ENCODE data around the gene TACR2.
A peak's percentile ranks its signal among the peaks of the same experiment; 100 is the strongest.

The TACR2 gene

DNA sequence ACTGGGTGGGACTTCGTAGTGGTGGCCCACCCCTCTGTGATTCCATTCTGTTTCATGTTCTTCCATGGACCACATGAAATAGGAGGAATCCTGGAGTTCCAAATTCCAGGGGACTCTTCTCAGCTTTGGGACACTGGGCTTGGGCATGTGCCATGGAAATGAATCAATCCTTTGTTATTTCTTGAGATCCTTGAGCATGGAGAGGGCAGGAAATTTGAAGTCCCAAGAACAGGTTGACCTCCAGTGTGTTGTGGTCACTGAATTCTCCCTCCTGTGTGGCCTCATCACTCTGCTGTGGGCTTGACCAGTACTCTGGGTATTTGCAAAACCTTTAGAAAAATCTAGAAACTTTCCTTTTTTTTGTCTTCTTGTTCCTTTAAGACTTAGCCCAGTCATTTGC lies 22.7 kb downstream of the TACR2 start:
- TF ChIP-seq, protein P1, sequence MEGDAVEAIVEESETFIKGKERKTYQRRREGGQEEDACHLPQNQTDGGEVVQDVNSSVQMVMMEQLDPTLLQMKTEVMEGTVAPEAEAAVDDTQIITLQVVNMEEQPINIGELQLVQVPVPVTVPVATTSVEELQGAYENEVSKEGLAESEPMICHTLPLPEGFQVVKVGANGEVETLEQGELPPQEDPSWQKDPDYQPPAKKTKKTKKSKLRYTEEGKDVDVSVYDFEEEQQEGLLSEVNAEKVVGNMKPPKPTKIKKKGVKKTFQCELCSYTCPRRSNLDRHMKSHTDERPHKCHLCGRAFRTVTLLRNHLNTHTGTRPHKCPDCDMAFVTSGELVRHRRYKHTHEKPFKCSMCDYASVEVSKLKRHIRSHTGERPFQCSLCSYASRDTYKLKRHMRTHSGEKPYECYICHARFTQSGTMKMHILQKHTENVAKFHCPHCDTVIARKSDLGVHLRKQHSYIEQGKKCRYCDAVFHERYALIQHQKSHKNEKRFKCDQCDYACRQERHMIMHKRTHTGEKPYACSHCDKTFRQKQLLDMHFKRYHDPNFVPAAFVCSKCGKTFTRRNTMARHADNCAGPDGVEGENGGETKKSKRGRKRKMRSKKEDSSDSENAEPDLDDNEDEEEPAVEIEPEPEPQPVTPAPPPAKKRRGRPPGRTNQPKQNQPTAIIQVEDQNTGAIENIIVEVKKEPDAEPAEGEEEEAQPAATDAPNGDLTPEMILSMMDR (IDR thresholded peaks at IDR 0.05; ENCODE audit: borderline replicate concordance, insufficient read depth, low read depth, low read length) = no peak
- H3K4me3 ChIP-seq (ENCODE audit: low read depth, low read length) = no peak overlapping the region

DNA sequence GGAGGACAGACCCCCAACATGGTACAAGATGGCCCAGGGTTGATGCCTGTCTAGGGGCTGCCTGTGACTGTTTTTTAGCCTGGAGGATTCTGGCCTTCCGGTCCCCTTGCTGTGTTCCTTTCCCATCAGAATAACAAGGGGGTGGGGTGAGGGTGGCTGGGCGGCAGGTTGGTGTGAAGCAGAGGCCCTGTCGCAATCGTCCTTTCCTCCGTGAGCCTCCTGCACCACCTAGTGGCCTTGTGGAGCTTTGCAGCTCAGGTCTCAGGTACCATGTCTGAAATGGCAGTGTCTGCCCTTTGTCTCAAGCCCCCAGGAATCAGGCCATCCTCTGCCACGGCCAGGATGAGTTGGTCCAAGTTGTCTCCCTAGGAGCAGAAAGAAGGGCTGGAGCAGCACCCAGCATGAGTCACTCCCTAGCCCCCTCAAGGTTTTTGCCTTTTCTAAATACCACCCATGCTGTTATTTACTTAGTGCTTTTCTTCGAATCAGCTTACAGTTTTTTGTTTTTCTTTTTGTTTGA lies 24.2 kb downstream of the TACR2 start:
- no peak overlapping the region for H3K4me3 ChIP-seq (ENCODE audit: low read depth, low read length)
- TF ChIP-seq, protein P1 (IDR thresholded peaks at IDR 0.05; ENCODE audit: borderline replicate concordance, insufficient read depth, low read depth, low read length) = peak; percentile 98

DNA sequence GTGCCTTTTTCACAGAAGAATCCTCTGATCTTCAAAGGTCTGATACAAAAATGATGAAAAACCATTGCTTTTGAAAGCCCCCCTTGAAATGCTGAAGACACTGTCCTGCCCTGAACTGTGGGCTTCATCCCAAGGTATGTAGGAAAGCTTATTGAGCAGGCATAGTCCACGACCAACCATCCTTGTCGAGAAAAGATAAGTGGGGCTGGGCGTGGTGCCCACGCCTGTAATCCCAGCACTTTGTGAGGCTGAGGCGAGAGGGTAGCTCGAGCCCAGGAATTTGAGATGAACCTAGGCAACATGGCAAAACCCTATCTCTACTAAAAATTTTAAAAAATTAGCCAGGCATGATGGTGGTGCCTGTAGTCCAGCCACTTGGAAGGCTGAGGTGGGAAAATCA lies 25.6 kb downstream of the TACR2 start:
- H3K4me3 ChIP-seq (ENCODE audit: low read depth, low read length) = no peak overlapping the region
- TF ChIP-seq, protein P1 (IDR thresholded peaks at IDR 0.05; ENCODE audit: borderline replicate concordance, insufficient read depth, low read depth, low read length) = no peak

DNA sequence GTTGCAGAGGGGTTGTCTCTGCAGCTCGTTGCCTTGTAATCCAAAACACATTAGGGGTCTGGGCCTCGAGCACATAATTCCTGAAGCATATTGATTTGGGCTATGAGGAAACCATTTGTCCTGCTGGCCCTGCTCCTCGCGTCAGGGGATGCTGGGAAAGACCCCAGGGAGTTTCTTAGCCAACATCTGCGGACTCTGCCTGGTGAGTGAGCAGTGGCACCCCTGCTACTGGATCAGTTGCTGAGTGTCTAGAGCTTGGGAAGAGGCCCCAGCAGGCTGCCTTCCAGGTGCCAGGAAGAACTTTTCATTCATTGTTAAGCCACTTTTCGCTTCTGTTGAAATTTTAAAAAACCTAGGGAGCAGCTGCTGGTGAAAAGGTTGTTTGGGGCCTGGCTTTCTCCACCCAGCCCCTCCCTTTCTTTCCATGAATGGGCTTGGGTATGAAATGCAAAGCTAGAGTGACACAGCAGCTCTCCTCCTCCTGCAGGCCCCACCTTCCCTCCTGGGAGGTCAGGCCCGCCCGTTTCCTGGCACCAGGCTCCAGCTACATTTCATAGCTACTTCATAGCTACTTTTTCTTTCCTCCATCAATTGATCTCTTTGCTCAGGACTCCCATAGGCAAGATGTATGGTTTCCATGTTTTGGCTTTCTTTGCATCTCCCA lies 26.8 kb downstream of the TACR2 start:
- TF ChIP-seq, protein P1 (IDR thresholded peaks at IDR 0.05; ENCODE audit: borderline replicate concordance, insufficient read depth, low read depth, low read length) = no peak
- no peak overlapping the region for H3K4me3 ChIP-seq (ENCODE audit: low read depth, low read length)

DNA sequence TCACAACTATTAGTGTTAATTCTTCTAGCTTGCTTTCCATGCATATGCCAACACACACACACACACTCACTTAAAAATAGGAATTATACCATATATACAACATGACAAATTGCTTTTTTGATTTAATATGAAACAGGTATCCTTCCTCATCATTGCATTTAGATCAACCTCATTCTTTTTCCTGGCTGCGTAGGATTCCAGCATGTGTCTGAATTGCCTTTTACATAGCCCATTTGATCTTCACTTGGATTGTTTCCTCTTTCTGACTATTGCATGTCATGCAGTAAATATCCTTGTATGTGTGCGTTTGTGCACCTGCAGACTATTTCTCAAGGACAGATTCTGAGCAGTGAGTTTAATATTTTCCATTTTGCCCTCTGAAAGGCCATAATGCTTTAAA lies 28.2 kb downstream of the TACR2 start:
- TF ChIP-seq, protein P1 (IDR thresholded peaks at IDR 0.05; ENCODE audit: borderline replicate concordance, insufficient read depth, low read depth, low read length) = no peak
- H3K4me3 ChIP-seq (ENCODE audit: low read depth, low read length) = no peak overlapping the region

DNA sequence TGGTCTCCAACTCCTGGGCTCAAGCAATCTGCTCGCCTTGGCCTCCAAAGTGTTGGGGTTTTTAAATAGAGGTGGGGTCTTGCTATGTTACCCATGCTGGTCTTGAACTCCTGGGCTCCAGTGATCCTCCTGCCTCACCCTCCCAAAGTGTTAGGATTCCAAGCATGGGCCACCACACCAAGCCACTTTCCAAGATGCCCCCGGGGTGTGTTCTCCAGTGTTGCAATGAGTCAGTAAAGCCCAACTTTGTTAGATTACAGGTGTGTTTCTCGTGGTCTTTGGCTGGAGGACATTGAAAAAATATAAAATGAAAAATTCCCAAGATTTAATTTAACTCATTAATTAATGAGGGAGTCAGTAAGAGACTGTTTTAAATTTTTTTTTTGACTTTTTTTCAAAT lies 29.2 kb downstream of the TACR2 start:
- TF ChIP-seq, protein P1 (IDR thresholded peaks at IDR 0.05; ENCODE audit: borderline replicate concordance, insufficient read depth, low read depth, low read length) = no peak
- no peak overlapping the region for H3K4me3 ChIP-seq (ENCODE audit: low read depth, low read length)
